Esophagus muscularis mucosa (tissue), 4 donors: ENCODE data around the gene ANKRD33B.

ENCODE experiments used
- CTCF ChIP-seq, 3 experiments: fragments of 200-600 bp in 2 of 3; fragments of 450-650 bp in 1 of 3; sonication (generic) in 2 of 3; IDR thresholded peaks; one replicate each; pipeline ENCODE4 v1.5.1; 2017 to 2019; ENCODE audit warnings: antibody characterized with exemption in 3 of 3, mild to moderate bottlenecking in 2 of 3, moderate library complexity in 1 of 3
- EP300 ChIP-seq: sonication (generic); formaldehyde crosslinking; IDR thresholded peaks from one replicate; pipeline ENCODE4 v1.6.1; 2017; ENCODE audit warnings: antibody characterized with exemption
- POLR2A ChIP-seq: fragments of 450-650 bp; IDR thresholded peaks from one replicate; pipeline ENCODE4 v1.6.1; 2017; ENCODE audit warnings: antibody characterized with exemption, moderate library complexity, mild to moderate bottlenecking, low read depth
- POLR2AphosphoS5 ChIP-seq, 2 donors: sonication (generic); formaldehyde crosslinking; IDR thresholded peaks; one replicate each; pipeline ENCODE4 v1.6.1; 2017; ENCODE audit warnings: antibody characterized with exemption in 2 of 2

GRCh38 chr5:10580531-10581423, 16.9 kb downstream of the ANKRD33B start:
- no peak for TF ChIP-seq CTCF (IDR thresholded peaks at IDR 0.05)
- no peak for TF ChIP-seq EP300
- TF ChIP-seq POLR2A = no peak
- no peak for TF ChIP-seq POLR2AphosphoS5 (IDR thresholded peaks at IDR 0.05)
